ENCODE data around the gene OSM. TPM values are rescaled to one million over a fixed set of nuclear protein-coding genes. Genes with fewer than 3 reads are reported as not detected.

Gene OSM
- total RNA-seq, 1 experiment from 2014 or later = not detected

- no peaks in the 10 kb centered on the region for H3K9me3 ChIP-seq (ENCODE audit: control insufficient read depth in 1 of 2, insufficient read depth in 1 of 2, low read depth in 1 of 2, low read length in 2 of 2)
- intact Hi-C loops (cut with micrococcal nuclease) = no loop called here
- H2AFZ ChIP-seq (ENCODE audit: low read depth, low read length, poor library complexity, severe bottlenecking) = no peak overlapping the region
- H3K4me1 ChIP-seq (ENCODE audit: control insufficient read depth in 1 of 2, insufficient read depth in 2 of 2, low read length in 2 of 2) = peaks cover 19 to 23% of the 10 kb centered on the region in 2 experiments
- peaks cover 2 to 4% of the 10 kb centered on the region in 2 experiments; a peak in 3 of 4 replicates for H3K36me3 ChIP-seq (ENCODE audit: control insufficient read depth in 1 of 2, insufficient read depth in 2 of 2, low read length in 2 of 2)
- no peak for ATAC-seq
- no peak overlapping the region for H3K27ac ChIP-seq (ENCODE audit: low read depth, low read length)
- H3K79me2 ChIP-seq (ENCODE audit: insufficient read depth, low read length) = no peaks in the 10 kb centered on the region
- no peaks in the 10 kb centered on the region for H3K9me2 ChIP-seq (ENCODE audit: insufficient read depth)
- RAD21 ChIA-PET (ENCODE audit: low non-redundant PET in 1 of 2, low total read pairs in 2 of 2, uncharacterized antibody in 2 of 2, unreplicated experiment in 2 of 2) = no interaction called here
- TF ChIP-seq POLR2AphosphoS5 (IDR thresholded peaks at IDR 0.05; ENCODE audit: low read depth, low read length) = no peak
- no peak for TF ChIP-seq ZFX (IDR thresholded peaks at IDR 0.05)
- TF ChIP-seq SP1 (IDR thresholded peaks at IDR 0.05; ENCODE audit: low read depth) = no peak
- no peak for TF ChIP-seq ZNF274 (IDR thresholded peaks at IDR 0.05; ENCODE audit: low read depth, low read length)
- TF ChIP-seq CTCF (IDR thresholded peaks at IDR 0.05 in 2 of 3, conservative IDR thresholded peaks at IDR 0.05 in 1 of 3; ENCODE audit: borderline replicate concordance in 1 of 3, insufficient read depth in 1 of 3, low read depth in 2 of 3, low read length in 2 of 3) = no peak
- no peak for TF ChIP-seq EGR1 (IDR thresholded peaks at IDR 0.05; ENCODE audit: low read depth)
- no peak for TF ChIP-seq MAX (IDR thresholded peaks at IDR 0.05)
- TF ChIP-seq YY1 (IDR thresholded peaks at IDR 0.05; ENCODE audit: extremely low read depth, insufficient replicate concordance, low read depth, low read length) = no peak
- TF ChIP-seq TCF7L2 (IDR thresholded peaks at IDR 0.05; ENCODE audit: borderline replicate concordance, extremely low read depth, insufficient read depth, insufficient read length) = no peak
- no peak for TF ChIP-seq FOSL1 (IDR thresholded peaks at IDR 0.05; ENCODE audit: low read depth)
- no peak for TF ChIP-seq CEBPB (IDR thresholded peaks at IDR 0.05; ENCODE audit: low read depth)
- TF ChIP-seq SRF (IDR thresholded peaks at IDR 0.05; ENCODE audit: low read depth) = no peak
- TF ChIP-seq ZBTB33 (IDR thresholded peaks at IDR 0.05; ENCODE audit: extremely low read depth, insufficient replicate concordance, low read length) = no peak
- no peak for TF ChIP-seq REST (IDR thresholded peaks at IDR 0.05; ENCODE audit: low read depth)
- TF ChIP-seq ELF1 (IDR thresholded peaks at IDR 0.05; ENCODE audit: borderline replicate concordance, low read depth) = no peak
- no peak for TF ChIP-seq SIN3A (IDR thresholded peaks at IDR 0.05; ENCODE audit: low read depth)
- TF ChIP-seq POLR2A (IDR thresholded peaks at IDR 0.05; ENCODE audit: borderline replicate concordance, extremely low read depth, insufficient read depth, insufficient read length) = no peak
- no TSS peak for BruUV-seq (replicated peaks)
- no peak overlapping the region for H3K4me3 ChIP-seq (replicated peaks in 1 of 2; ENCODE audit: low read depth in 1 of 2, low read length in 2 of 2)
- CTCF ChIA-PET = interaction anchor here (1.1 kb wide), 1 partner anchor 30 kb away, joined by 3 read pairs; the partner anchor contains the start of gene TBC1D10A
- POLR2A ChIA-PET = no interaction called here
- no peaks in the 10 kb centered on the region for H3K27me3 ChIP-seq (ENCODE audit: insufficient read depth, low read length)
- DNase-seq (ENCODE audit: low read depth, low spot score) = no peak
- no peak overlapping the region for H3K9ac ChIP-seq (ENCODE audit: low read length)
- no peak overlapping the region for H3K4me2 ChIP-seq (ENCODE audit: low read length)
- no peaks in the 10 kb centered on the region for H4K20me1 ChIP-seq (ENCODE audit: insufficient read depth)
Observed at GRCh38 chr22:30296833-30297232, 30.2 kb upstream of the OSM start.

All from HCT116 (cell line).